OCI-LY1 (cell line): ENCODE measurements around the gene LCE1F.

Experiments used
- H2AFZ ChIP-seq: fragments of 200-600 bp; sonication (generic), shearing (Covaris generic); 2 replicates; pipeline ENCODE4 v1.6.0; 2014; ENCODE audit warnings: antibody characterized with exemption, mild to moderate bottlenecking, low read length
- H3F3A ChIP-seq: fragments of 200-600 bp; sonication (generic), shearing (Covaris generic); 2 replicates; pipeline ENCODE4 v1.6.0; 2014; ENCODE audit warnings: mild to moderate bottlenecking, antibody characterized with exemption, low read length, moderate library complexity; ENCODE audit not compliant: insufficient read depth
- H3K27ac ChIP-seq: fragments of 200-600 bp; sonication (generic); 2 replicates; pipeline ENCODE4 v1.5.1; 2014; ENCODE audit warnings: low read length, mixed run types, mild to moderate bottlenecking, low read depth; ENCODE audit not compliant: poor library complexity, severe bottlenecking
- H3K27me3 ChIP-seq: fragments of 200-600 bp; sonication (generic); 2 replicates; pipeline ENCODE4 v1.6.0; 2014; ENCODE audit warnings: antibody characterized with exemption, mild to moderate bottlenecking, low read length, moderate library complexity; ENCODE audit not compliant: insufficient read depth
- H3K36me3 ChIP-seq: fragments of 200-600 bp; sonication (generic); 2 replicates; pipeline ENCODE4 v1.6.1; 2014; ENCODE audit warnings: mild to moderate bottlenecking, antibody characterized with exemption, low read length, moderate library complexity, mixed read lengths; ENCODE audit not compliant: insufficient read depth
- H3K4me1 ChIP-seq: fragments of 200-600 bp; sonication (generic); 2 replicates; pipeline ENCODE4 v1.5.1; 2014; ENCODE audit warnings: mild to moderate bottlenecking, low read length, moderate library complexity; ENCODE audit not compliant: insufficient read depth, severe bottlenecking
- H3K4me2 ChIP-seq: fragments of 200-600 bp; sonication (generic), shearing (Covaris generic); 2 replicates; pipeline ENCODE4 v1.6.1; 2014; ENCODE audit warnings: low read length
- H3K4me3 ChIP-seq: fragments of 200-600 bp; sonication (generic); 2 replicates; pipeline ENCODE4 v1.5.1; 2014; ENCODE audit warnings: low read length, low read depth, mild to moderate bottlenecking, mixed read lengths; ENCODE audit not compliant: poor library complexity, severe bottlenecking
- H3K79me2 ChIP-seq: fragments of 200-600 bp; shearing (Covaris generic); 2 replicates; pipeline ENCODE4 v1.6.1; 2016; ENCODE audit warnings: mixed run types, low read length, mixed read lengths; ENCODE audit not compliant: insufficient read depth
- H3K9ac ChIP-seq: fragments of 200-600 bp; sonication (generic), shearing (Covaris generic); 2 replicates; pipeline ENCODE4 v1.6.1; 2014; ENCODE audit warnings: mild to moderate bottlenecking, low read length, mixed read lengths
- H3K9me2 ChIP-seq: fragments of 200-600 bp; sonication (generic), shearing (Covaris generic); 2 replicates; pipeline ENCODE4 v1.6.1; 2014; ENCODE audit warnings: low read depth, mild to moderate bottlenecking, low read length, mixed read lengths
- H3K9me3 ChIP-seq: fragments of 200-600 bp; shearing (Covaris generic); 2 replicates; pipeline ENCODE4 v1.6.1; 2014; ENCODE audit warnings: low read length, mixed read lengths
- H4K20me1 ChIP-seq: fragments of 200-600 bp; sonication (generic), shearing (Covaris generic); 2 replicates; pipeline ENCODE4 v1.6.0; 2016; ENCODE audit warnings: mild to moderate bottlenecking, low read length; ENCODE audit not compliant: insufficient read depth
- EZH2 ChIP-seq: fragments of 200-600 bp; sonication (generic), shearing (Covaris generic); IDR thresholded peaks from 2 replicates; pipeline ENCODE4 v1.8.0; 2017; ENCODE audit warnings: borderline replicate concordance, mixed run types, mild to moderate bottlenecking, antibody characterized with exemption, low read length, moderate library complexity, mixed read lengths
- TF ChIP-seq, protein P1 (sequence below): fragments of 200-600 bp; sonication (generic), shearing (Covaris generic); IDR thresholded peaks from 2 replicates; pipeline ENCODE4 v1.5.1; 2017; ENCODE audit warnings: mild to moderate bottlenecking, antibody characterized with exemption, low read length, moderate library complexity, mixed read lengths

LCE1F gene

DNA sequence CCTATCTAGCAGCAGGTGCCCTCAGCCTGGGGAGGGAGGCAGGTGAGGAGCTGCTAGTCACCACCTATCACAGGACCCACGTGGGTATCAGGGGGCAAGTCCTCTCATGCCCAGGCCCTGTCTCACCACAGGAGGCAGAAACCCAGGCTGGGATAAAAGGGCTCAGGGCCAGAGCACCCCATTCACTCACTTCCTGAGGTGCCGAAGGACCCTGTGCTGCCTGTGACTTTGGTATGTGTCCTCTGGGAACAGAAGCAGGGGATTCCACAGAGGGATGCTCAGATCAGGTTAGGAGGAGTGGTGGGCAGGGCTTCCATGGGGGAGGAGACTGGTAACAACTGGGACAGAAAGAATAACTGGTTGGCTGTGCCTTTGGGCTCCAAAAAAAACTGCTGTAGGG is 11.1 kb downstream of the LCE1F start, which contains the start of gene LCE1E:
Gene LCE1E, plus strand, starts transcription at position 181 of the 400 bp plus-strand sequence. CDS start 1,043 bp downstream, outside the sequence.
- Histone ChIP-seq H2AFZ (no peak within 1 kb of the TSS), H3K9me3 (no peaks in the 10 kb centered on the region), H3K4me2 (no peak within 1 kb of the TSS), H3K36me3 (no peaks in the 10 kb centered on the region), H3K9ac (no peak within 1 kb of the TSS), H3K27me3 (no peaks in the 10 kb centered on the region), H4K20me1 (no peaks in the 10 kb centered on the region), H3K79me2 (no peaks in the 10 kb centered on the region), H3K4me3 (no peak within 1 kb of the TSS), H3K9me2 (no peaks in the 10 kb centered on the region), H3K27ac (no peak within 1 kb of the TSS), H3K4me1 (no peaks in the 10 kb centered on the region), H3F3A (no peaks in the 10 kb centered on the region)
- TF ChIP-seq EZH2, result no peak
- TF ChIP-seq, protein P1, sequence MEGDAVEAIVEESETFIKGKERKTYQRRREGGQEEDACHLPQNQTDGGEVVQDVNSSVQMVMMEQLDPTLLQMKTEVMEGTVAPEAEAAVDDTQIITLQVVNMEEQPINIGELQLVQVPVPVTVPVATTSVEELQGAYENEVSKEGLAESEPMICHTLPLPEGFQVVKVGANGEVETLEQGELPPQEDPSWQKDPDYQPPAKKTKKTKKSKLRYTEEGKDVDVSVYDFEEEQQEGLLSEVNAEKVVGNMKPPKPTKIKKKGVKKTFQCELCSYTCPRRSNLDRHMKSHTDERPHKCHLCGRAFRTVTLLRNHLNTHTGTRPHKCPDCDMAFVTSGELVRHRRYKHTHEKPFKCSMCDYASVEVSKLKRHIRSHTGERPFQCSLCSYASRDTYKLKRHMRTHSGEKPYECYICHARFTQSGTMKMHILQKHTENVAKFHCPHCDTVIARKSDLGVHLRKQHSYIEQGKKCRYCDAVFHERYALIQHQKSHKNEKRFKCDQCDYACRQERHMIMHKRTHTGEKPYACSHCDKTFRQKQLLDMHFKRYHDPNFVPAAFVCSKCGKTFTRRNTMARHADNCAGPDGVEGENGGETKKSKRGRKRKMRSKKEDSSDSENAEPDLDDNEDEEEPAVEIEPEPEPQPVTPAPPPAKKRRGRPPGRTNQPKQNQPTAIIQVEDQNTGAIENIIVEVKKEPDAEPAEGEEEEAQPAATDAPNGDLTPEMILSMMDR, result no peak

DNA sequence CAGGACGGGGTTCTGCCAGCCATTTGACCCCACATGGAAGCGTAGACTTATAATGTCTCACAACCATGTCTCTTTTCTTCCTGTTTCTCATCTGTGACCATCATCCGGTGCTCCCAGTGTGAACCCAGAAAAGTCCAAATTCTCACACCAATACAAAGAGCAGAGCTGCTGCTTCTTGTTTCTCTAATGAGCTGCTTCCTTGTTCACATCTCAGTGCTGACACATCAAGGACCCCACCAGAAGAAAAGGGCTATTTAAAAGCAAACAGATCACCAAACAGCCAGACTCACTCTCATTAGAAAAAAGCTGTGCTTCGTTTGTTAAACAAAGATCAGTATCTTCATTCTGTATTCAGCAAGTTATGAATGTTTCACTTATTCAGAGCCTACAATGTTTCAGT is 20.7 kb downstream of the LCE1F start:
- H3K27me3 ChIP-seq, result no peaks in the 10 kb centered on the region
- TF ChIP-seq, protein P1, result no peak
- TF ChIP-seq EZH2, result no peak

DNA sequence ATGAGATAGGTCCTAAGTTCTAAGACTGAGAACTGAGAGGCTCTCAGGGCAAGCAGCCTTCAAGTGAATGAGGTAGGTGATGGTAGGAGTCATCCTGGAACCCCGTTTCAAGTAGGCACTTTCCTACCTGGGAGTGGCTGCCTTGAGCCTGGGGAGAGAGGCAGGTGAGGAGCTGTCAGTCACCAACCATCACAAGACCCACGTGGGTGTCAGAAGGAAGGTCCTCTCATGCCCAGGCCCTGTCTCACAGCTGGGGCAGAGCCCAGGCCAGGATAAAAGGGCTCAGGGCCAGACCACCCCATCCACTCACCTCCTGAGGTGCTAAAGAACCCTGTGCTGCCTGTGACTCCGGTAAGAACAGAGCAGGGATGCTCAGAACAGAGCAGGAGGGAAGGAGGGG is 21.5 kb downstream of the LCE1F start, which contains the start of gene LCE1D:
Gene LCE1D, plus strand, starts transcription at position 301 of the 400 bp plus-strand sequence. CDS start 1,074 bp downstream, outside the sequence.
- Histone ChIP-seq H3K4me2 (no peak within 1 kb of the TSS), H3K9me3 (no peaks in the 10 kb centered on the region), H3K79me2 (no peaks in the 10 kb centered on the region), H3F3A (no peaks in the 10 kb centered on the region), H3K36me3 (no peaks in the 10 kb centered on the region), H3K9me2 (no peaks in the 10 kb centered on the region), H2AFZ (no peak within 1 kb of the TSS), H4K20me1 (no peaks in the 10 kb centered on the region), H3K9ac (no peak within 1 kb of the TSS), H3K4me1 (no peaks in the 10 kb centered on the region), H3K27me3 (no peaks in the 10 kb centered on the region), H3K4me3 (no peak within 1 kb of the TSS), H3K27ac (no peak within 1 kb of the TSS)
- no peak for TF ChIP-seq EZH2
- TF ChIP-seq, protein P1, result no peak

More for the DNA sequence above, 20.7 kb downstream of the LCE1F start:
- Histone ChIP-seq H2AFZ (no peak overlapping the region), H3K9ac (no peak overlapping the region), H3K4me3 (no peak overlapping the region), H3F3A (no peaks in the 10 kb centered on the region), H3K4me2 (no peak overlapping the region), H3K4me1 (no peaks in the 10 kb centered on the region), H3K36me3 (no peaks in the 10 kb centered on the region), H3K27ac (no peak overlapping the region), H3K79me2 (no peaks in the 10 kb centered on the region), H3K9me2 (no peaks in the 10 kb centered on the region), H4K20me1 (no peaks in the 10 kb centered on the region), H3K9me3 (no peaks in the 10 kb centered on the region)
